Type B pancreatic cell (in vitro differentiated cells): ENCODE data around the gene VKORC1L1. TPM values are rescaled to one million over a fixed set of nuclear protein-coding genes. Genes with fewer than 3 reads are reported as not detected.
"Not testable (repeated sequence)": the region's sequence is repeated elsewhere in the genome, so short reads cannot be mapped to it uniquely, and the experiment has no call there.

ENCODE experiments used
- DNase-seq: peaks from one replicate; pipeline ENCODE4 v3.0.0; 2021; ENCODE audit warnings: mixed read lengths; ENCODE audit not compliant: unreplicated experiment; ENCODE audit errors: extremely low spot score
- H3K27ac Mint-ChIP-seq: 2 replicates; pipeline ENCODE4 v1.8.0; 2021; ENCODE audit warnings: mild to moderate bottlenecking, mixed read lengths
- H3K27me3 Mint-ChIP-seq: 2 replicates; pipeline ENCODE4 v1.8.0; 2021; ENCODE audit warnings: mixed read lengths
- H3K36me3 Mint-ChIP-seq: 2 replicates; pipeline ENCODE4 v1.8.0; 2021; ENCODE audit warnings: mixed read lengths
- H3K4me1 Mint-ChIP-seq: one replicate; pipeline ENCODE4 v1.8.0; 2021; ENCODE audit warnings: mixed read lengths; ENCODE audit not compliant: unreplicated experiment
- H3K4me3 Mint-ChIP-seq: 2 replicates; pipeline ENCODE4 v1.8.0; 2021; ENCODE audit warnings: mild to moderate bottlenecking, mixed read lengths
- H3K9me3 Mint-ChIP-seq: 2 replicates; pipeline ENCODE4 v1.8.0; 2021; ENCODE audit warnings: mixed read lengths
- CTCF ChIP-seq: fragments of 200-600 bp; sonication (generic); conservative IDR thresholded peaks from 2 replicates; pipeline ENCODE4 v1.5.0; 2021; ENCODE audit warnings: antibody characterized with exemption, mild to moderate bottlenecking
- total RNA-seq: library from RNA; stranded (reverse); gene quantifications from 2 replicates; pipeline ENCODE4 v1.2.1, GENCODE V29; 2021; ENCODE audit warnings: low replicate concordance

VKORC1L1 gene
- total RNA-seq, 1 donor from 2014 or later = 26.4 TPM

DNA sequence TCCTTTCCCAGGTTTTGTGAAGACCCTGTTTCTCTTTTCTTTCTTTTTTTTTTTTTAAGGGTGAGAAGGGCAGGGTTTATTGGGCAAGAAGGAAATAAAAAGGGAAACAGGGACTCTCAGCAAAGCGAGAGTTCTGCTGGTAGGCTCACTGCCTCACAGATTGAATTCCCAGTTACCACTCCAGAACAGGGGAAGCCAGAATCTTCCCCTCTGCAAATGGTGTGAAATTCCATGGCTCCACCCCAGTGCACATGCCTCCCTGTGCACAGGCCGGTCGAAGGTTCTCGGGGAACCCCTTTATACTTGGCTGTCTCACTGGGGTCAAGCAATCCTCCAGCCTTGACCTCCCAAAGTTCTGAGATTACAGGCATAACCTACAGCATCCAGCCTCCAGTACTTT lies 119.7 kb downstream of the VKORC1L1 start:
- Mint-ChIP-seq H3K9me3 (no peaks in the 10 kb centered on the region), H3K27me3 (peaks cover 3% of the 10 kb centered on the region), H3K4me1 (no peaks in the 10 kb centered on the region), H3K27ac (no peak overlapping the region), H3K36me3 (no peaks in the 10 kb centered on the region), H3K4me3 (no peak overlapping the region)
- DNase-seq = no peak
- no peak for TF ChIP-seq CTCF

DNA sequence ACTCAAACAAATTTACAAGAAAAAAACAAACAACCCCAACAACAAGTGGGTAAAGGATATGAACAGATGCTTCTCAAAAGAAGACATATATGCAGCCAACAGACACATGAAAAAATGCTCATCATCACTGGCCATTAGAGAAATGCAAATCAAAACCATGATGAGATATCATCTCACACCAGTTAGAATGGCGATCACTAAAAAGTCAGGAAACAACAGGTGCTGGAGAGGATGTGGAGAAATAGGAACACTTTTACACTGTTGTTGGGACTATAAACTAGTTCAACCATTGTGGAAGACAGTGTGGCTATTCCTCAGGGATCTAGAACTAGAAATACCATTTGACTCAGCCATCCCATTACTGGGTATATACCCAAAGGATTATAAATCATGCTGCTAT lies 122.1 kb downstream of the VKORC1L1 start:
- H3K4me3 Mint-ChIP-seq, H3K27me3 Mint-ChIP-seq, H3K27ac Mint-ChIP-seq, H3K4me1 Mint-ChIP-seq, H3K9me3 Mint-ChIP-seq, H3K36me3 Mint-ChIP-seq, DNase-seq: not testable (repeated sequence)

DNA sequence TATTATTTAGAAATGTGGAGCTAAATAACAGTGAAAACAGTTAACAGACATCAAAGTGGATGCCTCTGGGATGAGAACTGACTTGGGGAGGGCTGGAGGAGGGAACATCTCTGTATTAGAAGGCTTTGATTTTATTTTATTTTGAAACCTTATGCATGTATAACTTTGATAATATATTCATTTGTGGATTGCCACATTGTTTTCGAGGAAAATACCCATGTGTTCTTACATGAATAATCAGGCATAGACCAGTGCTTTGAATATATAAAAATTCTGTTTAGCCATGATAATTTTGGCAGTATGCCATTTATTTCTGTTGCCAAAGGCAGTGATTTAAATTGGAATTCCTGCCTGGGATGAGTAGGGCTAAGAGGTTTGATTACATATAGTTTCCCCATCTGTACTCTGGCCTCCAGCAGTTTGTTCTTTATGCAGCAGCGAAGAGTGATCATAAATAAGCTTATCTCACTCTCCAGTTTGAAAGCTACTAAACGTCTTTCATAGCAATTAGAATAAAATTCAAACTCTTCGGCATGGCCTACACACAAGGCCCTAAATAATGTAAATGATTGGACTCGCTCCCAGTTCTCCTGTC lies 128.0 kb downstream of the VKORC1L1 start:
- H3K4me3 Mint-ChIP-seq, H3K27ac Mint-ChIP-seq, H3K36me3 Mint-ChIP-seq, DNase-seq, H3K4me1 Mint-ChIP-seq, H3K27me3 Mint-ChIP-seq, H3K9me3 Mint-ChIP-seq: not testable (repeated sequence)

DNA sequence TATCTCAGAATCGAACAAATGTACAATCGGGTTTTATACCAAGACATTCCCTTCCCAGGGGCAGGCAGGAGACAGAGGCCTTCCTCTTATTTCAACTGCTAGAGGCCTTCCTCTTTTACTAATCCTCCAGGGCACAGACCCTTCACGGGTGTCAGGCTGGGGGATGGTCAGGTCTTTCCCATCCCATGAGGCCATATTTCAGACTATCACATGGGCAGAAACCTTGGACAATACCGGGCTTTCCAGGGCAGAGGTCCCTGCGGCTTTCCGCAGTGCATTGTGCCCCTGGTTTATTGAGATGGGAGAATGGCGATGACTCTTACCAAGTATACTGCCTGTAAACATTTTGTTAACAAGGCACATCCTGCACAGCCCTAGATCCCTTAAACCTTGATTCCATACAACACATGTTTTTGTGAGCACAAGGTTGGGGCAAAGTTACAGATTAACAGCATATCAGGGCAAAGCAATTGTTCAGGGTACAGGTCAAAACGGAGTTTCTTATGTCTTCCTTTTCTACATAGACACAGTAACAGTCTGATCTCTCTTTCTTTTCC lies 132.3 kb downstream of the VKORC1L1 start:
- DNase-seq, H3K9me3 Mint-ChIP-seq, H3K4me3 Mint-ChIP-seq, H3K27me3 Mint-ChIP-seq, H3K36me3 Mint-ChIP-seq: not testable (repeated sequence)
- H3K27ac Mint-ChIP-seq = peak overlapping the region; percentile 15
- peaks cover 14% of the 10 kb centered on the region for H3K4me1 Mint-ChIP-seq

DNA sequence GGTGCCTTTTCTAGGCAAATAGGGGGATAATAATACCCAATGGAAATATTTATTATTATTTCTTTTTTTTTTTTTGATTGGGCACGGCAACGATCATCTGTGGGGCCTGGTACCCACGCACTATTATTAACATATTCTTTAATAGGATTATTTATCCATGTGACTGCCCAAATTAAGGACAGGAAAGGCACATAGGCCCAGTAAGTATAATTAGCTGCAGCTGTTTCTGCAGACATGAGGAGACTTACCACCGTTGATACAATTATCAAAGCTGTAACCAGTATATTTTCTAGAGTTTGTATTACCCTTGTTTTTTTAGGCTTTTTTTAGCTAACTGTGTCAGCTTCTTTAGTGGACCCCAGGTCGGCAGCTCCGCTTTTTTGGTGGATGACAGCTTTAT lies 134.4 kb downstream of the VKORC1L1 start:
- peaks cover 14% of the 10 kb centered on the region for H3K4me1 Mint-ChIP-seq
- no peaks in the 10 kb centered on the region for H3K9me3 Mint-ChIP-seq
- no peak overlapping the region for H3K27ac Mint-ChIP-seq
- DNase-seq = no peak
- no peaks in the 10 kb centered on the region for H3K27me3 Mint-ChIP-seq
- no peak overlapping the region for H3K4me3 Mint-ChIP-seq
- no peaks in the 10 kb centered on the region for H3K36me3 Mint-ChIP-seq
- TF ChIP-seq CTCF = no peak

Other genes with a start within 250 kb of the VKORC1L1 start
- 46.6 and 53.8 TPM in 2 replicates for gene GUSB, start 109.1 kb downstream of the VKORC1L1 start, total RNA-seq
- gene ASL, start 202.7 kb downstream of the VKORC1L1 start, total RNA-seq = 35.1 and 35.5 TPM in 2 replicates
- 28.6 and 29.0 TPM in 2 replicates for gene CRCP, start 241.8 kb downstream of the VKORC1L1 start, total RNA-seq